MM.1S (cell line): ENCODE measurements around the gene SECTM1.

Experiments used
- DNase-seq: peaks from one replicate; pipeline ENCODE4 v3.0.0-alpha.2; 2015
- H2AFZ ChIP-seq: fragments of 300-600 bp; sonication (generic); 2 replicates; pipeline ENCODE4 v1.6.0; 2016; ENCODE audit warnings: antibody characterized with exemption, low read length
- H3F3A ChIP-seq: fragments of 300-600 bp; sonication (generic); 2 replicates; pipeline ENCODE4 v1.6.1; 2016; ENCODE audit warnings: mild to moderate bottlenecking, antibody characterized with exemption, low read length, moderate library complexity, mixed read lengths; ENCODE audit not compliant: insufficient read depth
- H3K27ac ChIP-seq: fragments of 300-600 bp; sonication (generic); 2 replicates; pipeline ENCODE4 v1.5.1; 2016; ENCODE audit warnings: mild to moderate bottlenecking, low read length
- H3K27me3 ChIP-seq: fragments of 300-600 bp; sonication (generic); replicated peaks from 2 replicates; pipeline ENCODE4 v1.6.0; 2016; ENCODE audit warnings: low read length; ENCODE audit not compliant: insufficient read depth
- H3K36me3 ChIP-seq: fragments of 300-600 bp; sonication (generic); replicated peaks from 2 replicates; pipeline ENCODE4 v1.6.1; 2016; ENCODE audit warnings: mild to moderate bottlenecking, low read length, mixed read lengths; ENCODE audit not compliant: insufficient read depth
- H3K4me1 ChIP-seq: fragments of 300-600 bp; sonication (generic); 2 replicates; pipeline ENCODE4 v1.6.1; 2016; ENCODE audit warnings: low read length, mixed read lengths
- H3K4me2 ChIP-seq: fragments of 300-600 bp; sonication (generic); 2 replicates; pipeline ENCODE4 v1.6.0; 2016; ENCODE audit warnings: low read depth, low read length
- H3K4me3 ChIP-seq: fragments of 300-600 bp; sonication (generic); 2 replicates; pipeline ENCODE4 v1.5.1; 2016; ENCODE audit warnings: low read length, mixed read lengths
- H3K79me2 ChIP-seq: fragments of 300-600 bp; sonication (generic); 2 replicates; pipeline ENCODE4 v1.6.1; 2016; ENCODE audit warnings: mixed run types, low read length, mixed read lengths
- H3K9ac ChIP-seq: fragments of 300-600 bp; sonication (generic); 2 replicates; pipeline ENCODE4 v1.6.1; 2016; ENCODE audit warnings: low read length, mixed read lengths
- H3K9me2 ChIP-seq: fragments of 300-600 bp; sonication (generic); replicated peaks from 2 replicates; pipeline ENCODE4 v1.6.1; 2016; ENCODE audit warnings: mild to moderate bottlenecking, low read length, mixed read lengths; ENCODE audit not compliant: insufficient read depth
- H3K9me3 ChIP-seq: fragments of 300-600 bp; sonication (generic); replicated peaks from 2 replicates; pipeline ENCODE4 v1.6.1; 2016; ENCODE audit warnings: mild to moderate bottlenecking, low read length, mixed read lengths; ENCODE audit not compliant: insufficient read depth
- H4K20me1 ChIP-seq: fragments of 300-600 bp; sonication (generic); 2 replicates; pipeline ENCODE4 v1.6.1; 2016; ENCODE audit warnings: mild to moderate bottlenecking, low read length, moderate library complexity, mixed read lengths; ENCODE audit not compliant: insufficient read depth
- EZH2 ChIP-seq: fragments of 300-600 bp; sonication (generic); optimal IDR thresholded peaks from 2 replicates; pipeline ENCODE3; 2017; ENCODE audit warnings: low read depth, mild to moderate bottlenecking, antibody characterized with exemption, low read length, mixed read lengths
- EZH2phosphoT487 ChIP-seq: fragments of 300-600 bp; sonication (generic); IDR thresholded peaks from 2 replicates; pipeline ENCODE4 v1.6.1; 2018; ENCODE audit warnings: antibody characterized with exemption, low read length
- TF ChIP-seq, protein P1 (sequence below): fragments of 300-600 bp; sonication (generic); IDR thresholded peaks from 2 replicates; pipeline ENCODE4 v1.5.1; 2016; ENCODE audit warnings: antibody characterized with exemption, low read length, mixed read lengths

Gene SECTM1

DNA sequence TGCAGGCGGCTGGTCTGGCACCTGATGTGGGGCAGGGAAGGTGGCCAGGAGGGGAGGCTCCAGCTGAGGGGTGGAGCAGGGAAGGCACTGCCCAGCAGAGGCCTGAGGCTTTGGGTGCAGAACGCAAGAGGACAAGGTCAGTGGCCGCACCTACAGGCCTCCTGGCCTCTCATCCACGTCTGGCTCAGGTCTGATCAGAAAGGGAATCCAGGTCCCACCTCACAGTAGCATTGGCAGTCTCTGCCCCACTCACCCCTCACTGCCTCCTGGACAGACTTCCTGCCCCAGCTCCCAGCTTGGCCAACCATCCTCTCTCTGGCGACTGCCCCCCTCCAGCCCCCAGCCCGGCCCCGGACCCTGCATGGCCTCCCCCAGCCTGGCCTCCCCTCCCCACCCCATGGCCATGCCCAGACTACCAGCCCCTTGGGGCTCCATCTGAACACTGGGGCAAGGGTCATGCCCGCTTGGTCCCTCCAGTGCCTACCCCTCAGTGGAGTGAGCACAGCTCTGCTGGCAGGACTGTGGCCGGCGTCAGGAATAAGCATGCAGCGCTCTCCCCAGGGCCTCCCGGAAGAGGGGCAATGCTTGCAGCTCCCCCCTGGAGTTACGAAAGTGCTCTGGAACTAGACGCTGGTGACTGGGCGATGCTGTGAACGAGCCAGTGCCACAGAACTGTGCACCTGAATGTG lies 42.6 kb upstream of the SECTM1 start:
- Histone ChIP-seq H3K27me3 (no peaks in the 10 kb centered on the region; the same call in 1 of the 2 replicates), H3K27ac (no peak overlapping the region)

DNA sequence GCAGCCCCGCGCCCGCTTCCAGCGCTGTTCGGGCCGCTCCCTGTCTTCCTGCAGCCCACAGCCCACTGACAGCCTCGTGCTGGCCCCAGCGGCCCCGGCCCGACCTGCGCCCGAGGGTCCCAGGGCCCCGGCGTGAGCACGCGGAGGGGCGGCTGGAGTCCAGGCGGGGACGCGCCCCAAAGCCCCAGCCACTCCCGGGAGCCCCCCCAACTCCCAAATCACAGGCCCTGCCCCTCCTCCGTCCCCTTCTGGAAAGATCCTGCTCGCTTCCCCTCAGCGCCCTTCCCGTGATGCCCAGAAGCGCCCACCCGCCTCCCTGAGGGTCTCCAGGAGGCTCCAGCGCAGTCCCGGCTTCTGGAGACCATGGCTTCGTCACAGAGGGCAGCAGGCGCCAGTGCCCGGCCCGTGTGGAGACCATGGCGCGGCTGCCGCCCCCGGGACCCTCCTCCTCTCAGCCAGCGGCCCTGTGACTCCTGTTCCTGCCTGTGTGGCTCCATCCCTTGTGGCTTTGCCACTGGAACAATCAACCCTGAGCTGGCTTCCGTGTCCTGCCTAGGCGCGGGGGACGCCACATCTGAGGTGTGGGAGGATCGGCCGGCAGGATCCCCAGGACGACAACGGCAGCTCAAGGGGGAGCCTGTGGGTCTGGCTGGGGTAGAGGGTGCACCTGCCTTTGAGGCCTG lies 41.9 kb upstream of the SECTM1 start:
- H3K9ac ChIP-seq, result no peak overlapping the region
- H3K27me3 ChIP-seq, result no peaks in the 10 kb centered on the region; the same call in 1 of the 2 replicates
- no peak overlapping the region for H3K4me2 ChIP-seq
- H3F3A ChIP-seq, result peaks cover 8% of the 10 kb centered on the region; the same call in 1 of the 2 replicates
- TF ChIP-seq EZH2 (no peak), EZH2phosphoT487 (no peak)
- no peak overlapping the region for H3K27ac ChIP-seq
- no peak for DNase-seq
- H4K20me1 ChIP-seq, result no peaks in the 10 kb centered on the region
- H2AFZ ChIP-seq, result no peak overlapping the region
- peaks cover 9% of the 10 kb centered on the region for H3K4me1 ChIP-seq
- no peak overlapping the region for H3K4me3 ChIP-seq
- no peaks in the 10 kb centered on the region for H3K9me3 ChIP-seq
- no peaks in the 10 kb centered on the region for H3K36me3 ChIP-seq
- no peaks in the 10 kb centered on the region for H3K9me2 ChIP-seq
- no peaks in the 10 kb centered on the region for H3K79me2 ChIP-seq

More for the DNA sequence above, 42.6 kb upstream of the SECTM1 start:
- Histone ChIP-seq H3K36me3 (no peaks in the 10 kb centered on the region), H3K79me2 (no peaks in the 10 kb centered on the region), H3K4me3 (no peak overlapping the region), H3K4me2 (no peak overlapping the region), H2AFZ (no peak overlapping the region), H3K9me3 (no peaks in the 10 kb centered on the region), H3F3A (peaks cover 3% of the 10 kb centered on the region; the same call in 1 of the 2 replicates), H3K9me2 (no peaks in the 10 kb centered on the region), H3K9ac (no peak overlapping the region), H4K20me1 (no peaks in the 10 kb centered on the region), H3K4me1 (peaks cover 2% of the 10 kb centered on the region)
- no peak for DNase-seq
- TF ChIP-seq, protein P1, sequence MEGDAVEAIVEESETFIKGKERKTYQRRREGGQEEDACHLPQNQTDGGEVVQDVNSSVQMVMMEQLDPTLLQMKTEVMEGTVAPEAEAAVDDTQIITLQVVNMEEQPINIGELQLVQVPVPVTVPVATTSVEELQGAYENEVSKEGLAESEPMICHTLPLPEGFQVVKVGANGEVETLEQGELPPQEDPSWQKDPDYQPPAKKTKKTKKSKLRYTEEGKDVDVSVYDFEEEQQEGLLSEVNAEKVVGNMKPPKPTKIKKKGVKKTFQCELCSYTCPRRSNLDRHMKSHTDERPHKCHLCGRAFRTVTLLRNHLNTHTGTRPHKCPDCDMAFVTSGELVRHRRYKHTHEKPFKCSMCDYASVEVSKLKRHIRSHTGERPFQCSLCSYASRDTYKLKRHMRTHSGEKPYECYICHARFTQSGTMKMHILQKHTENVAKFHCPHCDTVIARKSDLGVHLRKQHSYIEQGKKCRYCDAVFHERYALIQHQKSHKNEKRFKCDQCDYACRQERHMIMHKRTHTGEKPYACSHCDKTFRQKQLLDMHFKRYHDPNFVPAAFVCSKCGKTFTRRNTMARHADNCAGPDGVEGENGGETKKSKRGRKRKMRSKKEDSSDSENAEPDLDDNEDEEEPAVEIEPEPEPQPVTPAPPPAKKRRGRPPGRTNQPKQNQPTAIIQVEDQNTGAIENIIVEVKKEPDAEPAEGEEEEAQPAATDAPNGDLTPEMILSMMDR, result no peak
- no peak for TF ChIP-seq EZH2phosphoT487
- TF ChIP-seq EZH2, result no peak

DNA sequence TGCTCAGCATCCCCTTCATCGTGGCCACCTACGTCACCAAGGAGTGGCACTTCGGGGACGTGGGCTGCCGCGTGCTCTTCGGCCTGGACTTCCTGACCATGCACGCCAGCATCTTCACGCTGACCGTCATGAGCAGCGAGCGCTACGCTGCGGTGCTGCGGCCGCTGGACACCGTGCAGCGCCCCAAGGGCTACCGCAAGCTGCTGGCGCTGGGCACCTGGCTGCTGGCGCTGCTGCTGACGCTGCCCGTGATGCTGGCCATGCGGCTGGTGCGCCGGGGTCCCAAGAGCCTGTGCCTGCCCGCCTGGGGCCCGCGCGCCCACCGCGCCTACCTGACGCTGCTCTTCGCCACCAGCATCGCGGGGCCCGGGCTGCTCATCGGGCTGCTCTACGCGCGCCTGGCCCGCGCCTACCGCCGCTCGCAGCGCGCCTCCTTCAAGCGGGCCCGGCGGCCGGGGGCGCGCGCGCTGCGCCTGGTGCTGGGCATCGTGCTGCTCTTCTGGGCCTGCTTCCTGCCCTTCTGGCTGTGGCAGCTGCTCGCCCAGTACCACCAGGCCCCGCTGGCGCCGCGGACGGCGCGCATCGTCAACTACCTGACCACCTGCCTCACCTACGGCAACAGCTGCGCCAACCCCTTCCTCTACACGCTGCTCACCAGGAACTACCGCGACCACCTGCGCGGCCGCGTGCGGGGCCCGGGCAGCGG lies 41.2 kb upstream of the SECTM1 start:
- Histone ChIP-seq H3K9ac (no peak overlapping the region), H4K20me1 (no peaks in the 10 kb centered on the region), H3K79me2 (no peaks in the 10 kb centered on the region), H3K4me3 (no peak overlapping the region), H3K27me3 (no peaks in the 10 kb centered on the region; the same call in 1 of the 2 replicates), H3K9me2 (no peaks in the 10 kb centered on the region), H3K36me3 (no peaks in the 10 kb centered on the region), H3F3A (peaks cover 11% of the 10 kb centered on the region; the same call in 1 of the 2 replicates), H3K9me3 (no peaks in the 10 kb centered on the region), H2AFZ (no peak overlapping the region), H3K27ac (no peak overlapping the region), H3K4me1 (peaks cover 11% of the 10 kb centered on the region), H3K4me2 (no peak overlapping the region)
- TF ChIP-seq EZH2phosphoT487 (no peak), EZH2 (no peak)
- TF ChIP-seq, protein P1, result no peak
- DNase-seq, result no peak
